GM10266 (cell line): ENCODE data around the gene SFXN2.
"Not testable (repeated sequence)": the region's sequence is repeated elsewhere in the genome, so short reads cannot be mapped to it uniquely, and the experiment has no call there.

Experiments used
- DNase-seq: peaks from one replicate; pipeline ENCODE4 v3.0.0; 2012; ENCODE audit errors: extremely low spot score
- CTCF ChIP-seq: IDR thresholded peaks from 2 replicates; pipeline ENCODE4 v1.5.1; 2012; ENCODE audit warnings: mild to moderate bottlenecking, low read depth; ENCODE audit not compliant: control insufficient read depth, insufficient read depth; ENCODE audit errors: missing control alignments

The SFXN2 gene

GRCh38 chr10:102714621-102715455 is at the start of gene SFXN2:
Gene SFXN2, plus strand, starts transcription at chr10:102714636. Its CDS starts 12,001 bp downstream, at chr10:102726637.
- DNase-seq: no peak
- TF ChIP-seq CTCF: peak; percentile 36

- TF ChIP-seq CTCF: no peak
- no peak for DNase-seq
Measured at GRCh38 chr10:102665904-102666509, 48.4 kb upstream of the SFXN2 start.

- not testable (repeated sequence) for DNase-seq
Measured at GRCh38 chr10:102667411-102667810, 47.0 kb upstream of the SFXN2 start.

- DNase-seq: no peak
- no peak for TF ChIP-seq CTCF
Measured at GRCh38 chr10:102668326-102669107, 45.9 kb upstream of the SFXN2 start.

- TF ChIP-seq CTCF: peak; percentile 59
- DNase-seq: no peak
Measured at GRCh38 chr10:102669206-102670064, 45.0 kb upstream of the SFXN2 start.

GRCh38 chr10:102670065-102670670 is 44.3 kb upstream of the SFXN2 start:
- TF ChIP-seq CTCF: no peak

More at GRCh38 chr10:102670065-102670670, 44.3 kb upstream of the SFXN2 start:
- no peak for DNase-seq
